ENCODE data around the gene CHMP6. TPM values are rescaled to one million over a fixed set of nuclear protein-coding genes. Genes with fewer than 3 reads are reported as not detected.

Gene CHMP6
- total RNA-seq, 1 donor from 2014 or later, result 31.1 TPM

DNA sequence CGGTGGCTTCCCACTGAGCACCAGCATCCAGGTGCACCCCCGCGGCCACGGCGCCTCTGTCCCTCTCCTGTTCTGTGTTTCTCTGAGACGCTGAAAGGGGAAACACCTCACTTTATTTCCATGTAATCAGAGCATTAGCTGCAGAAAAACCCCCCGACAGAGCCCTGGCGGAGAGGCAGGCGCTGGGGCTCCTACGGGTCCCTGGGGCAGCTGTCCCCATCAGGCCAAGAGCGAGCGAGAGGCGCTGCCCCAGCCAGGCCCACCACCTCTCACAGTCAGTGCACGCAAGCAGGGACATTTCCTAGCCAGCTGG lies 27.1 kb upstream of the CHMP6 start:
- Mint-ChIP-seq H3K27ac (ENCODE audit: unreplicated experiment) (no peak overlapping the region), H3K4me3 (ENCODE audit: unreplicated experiment) (no peak overlapping the region), H3K36me3 (ENCODE audit: unreplicated experiment) (peaks cover 11% of the 10 kb centered on the region), H3K4me1 (ENCODE audit: unreplicated experiment) (peaks cover 42% of the 10 kb centered on the region), H3K27me3 (ENCODE audit: unreplicated experiment) (no peaks in the 10 kb centered on the region), H3K9me3 (ENCODE audit: unreplicated experiment) (no peaks in the 10 kb centered on the region)
- DNase-seq (ENCODE audit: extremely low spot score, unreplicated experiment), result no peak
- TF ChIP-seq, protein P1, sequence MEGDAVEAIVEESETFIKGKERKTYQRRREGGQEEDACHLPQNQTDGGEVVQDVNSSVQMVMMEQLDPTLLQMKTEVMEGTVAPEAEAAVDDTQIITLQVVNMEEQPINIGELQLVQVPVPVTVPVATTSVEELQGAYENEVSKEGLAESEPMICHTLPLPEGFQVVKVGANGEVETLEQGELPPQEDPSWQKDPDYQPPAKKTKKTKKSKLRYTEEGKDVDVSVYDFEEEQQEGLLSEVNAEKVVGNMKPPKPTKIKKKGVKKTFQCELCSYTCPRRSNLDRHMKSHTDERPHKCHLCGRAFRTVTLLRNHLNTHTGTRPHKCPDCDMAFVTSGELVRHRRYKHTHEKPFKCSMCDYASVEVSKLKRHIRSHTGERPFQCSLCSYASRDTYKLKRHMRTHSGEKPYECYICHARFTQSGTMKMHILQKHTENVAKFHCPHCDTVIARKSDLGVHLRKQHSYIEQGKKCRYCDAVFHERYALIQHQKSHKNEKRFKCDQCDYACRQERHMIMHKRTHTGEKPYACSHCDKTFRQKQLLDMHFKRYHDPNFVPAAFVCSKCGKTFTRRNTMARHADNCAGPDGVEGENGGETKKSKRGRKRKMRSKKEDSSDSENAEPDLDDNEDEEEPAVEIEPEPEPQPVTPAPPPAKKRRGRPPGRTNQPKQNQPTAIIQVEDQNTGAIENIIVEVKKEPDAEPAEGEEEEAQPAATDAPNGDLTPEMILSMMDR (IDR thresholded peaks at IDR 0.05), result no peak

DNA sequence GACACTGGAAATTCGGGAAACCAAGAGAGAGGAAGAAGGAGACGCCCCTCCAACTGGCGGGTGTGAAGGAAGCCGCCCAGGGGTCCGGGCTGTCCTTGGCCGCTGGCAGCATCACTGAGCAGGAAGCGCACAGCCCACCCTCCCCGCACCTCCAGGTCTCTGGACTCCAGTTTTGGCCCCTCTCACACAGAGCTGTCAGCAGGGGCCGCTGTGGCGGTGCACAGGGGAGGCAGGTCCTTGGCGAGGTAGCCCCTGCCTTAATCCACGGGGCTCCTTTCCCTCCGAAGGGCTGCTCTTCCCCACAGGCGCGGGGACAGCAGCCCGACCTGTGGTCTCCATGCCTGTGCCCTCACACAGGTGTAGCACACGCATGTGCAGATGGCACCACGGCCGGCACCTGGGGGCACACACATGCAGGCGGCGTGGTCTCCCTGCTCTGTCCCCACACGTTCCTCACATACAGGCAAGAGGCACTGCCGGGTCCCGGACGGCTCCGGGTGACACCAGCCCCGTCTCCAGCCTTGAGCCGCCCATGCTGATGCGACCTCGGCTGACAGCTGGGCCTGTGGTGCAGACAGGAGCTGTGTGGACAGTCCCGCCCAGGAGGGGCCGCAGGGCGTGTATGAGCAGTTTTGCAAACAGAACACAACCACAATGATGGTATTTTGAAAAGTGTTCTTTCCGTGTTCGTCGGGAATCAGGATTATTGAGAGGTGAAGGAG lies 26.6 kb upstream of the CHMP6 start:
- no peaks in the 10 kb centered on the region for H3K27me3 Mint-ChIP-seq (ENCODE audit: unreplicated experiment)
- H3K4me3 Mint-ChIP-seq (ENCODE audit: unreplicated experiment), result no peak overlapping the region
- H3K27ac Mint-ChIP-seq (ENCODE audit: unreplicated experiment), result no peak overlapping the region
- peaks cover 11% of the 10 kb centered on the region for H3K36me3 Mint-ChIP-seq (ENCODE audit: unreplicated experiment)
- TF ChIP-seq, protein P1 (IDR thresholded peaks at IDR 0.05), result no peak
- H3K4me1 Mint-ChIP-seq (ENCODE audit: unreplicated experiment), result peaks cover 39% of the 10 kb centered on the region
- no peak for DNase-seq (ENCODE audit: extremely low spot score, unreplicated experiment)
- H3K9me3 Mint-ChIP-seq (ENCODE audit: unreplicated experiment), result no peaks in the 10 kb centered on the region

DNA sequence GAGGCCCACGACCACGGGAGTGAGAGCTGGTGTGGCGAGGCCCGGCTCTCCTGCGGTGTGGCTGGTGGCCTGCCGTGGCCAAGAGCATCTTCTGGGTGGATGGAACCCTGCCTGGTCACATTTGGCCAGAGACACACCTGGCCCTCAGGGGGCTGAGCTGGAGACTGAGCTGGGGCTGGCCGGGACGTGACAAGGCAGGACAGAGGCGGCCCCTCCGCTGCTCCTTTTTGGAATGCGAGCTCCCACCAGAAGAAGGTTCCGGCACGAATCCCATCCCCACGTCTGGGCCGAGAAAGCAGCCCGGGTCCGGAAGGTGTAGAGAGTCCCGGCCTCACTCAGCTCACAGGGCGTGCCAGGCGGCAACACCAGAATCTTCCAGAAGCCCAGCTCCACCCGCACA lies 26.0 kb upstream of the CHMP6 start:
- peaks cover 41% of the 10 kb centered on the region for H3K4me1 Mint-ChIP-seq (ENCODE audit: unreplicated experiment)
- H3K27ac Mint-ChIP-seq (ENCODE audit: unreplicated experiment), result no peak overlapping the region
- H3K27me3 Mint-ChIP-seq (ENCODE audit: unreplicated experiment), result no peaks in the 10 kb centered on the region
- no peak overlapping the region for H3K4me3 Mint-ChIP-seq (ENCODE audit: unreplicated experiment)
- DNase-seq (ENCODE audit: extremely low spot score, unreplicated experiment), result no peak
- peaks cover 11% of the 10 kb centered on the region for H3K36me3 Mint-ChIP-seq (ENCODE audit: unreplicated experiment)
- H3K9me3 Mint-ChIP-seq (ENCODE audit: unreplicated experiment), result no peaks in the 10 kb centered on the region
- TF ChIP-seq, protein P1 (IDR thresholded peaks at IDR 0.05), result no peak

DNA sequence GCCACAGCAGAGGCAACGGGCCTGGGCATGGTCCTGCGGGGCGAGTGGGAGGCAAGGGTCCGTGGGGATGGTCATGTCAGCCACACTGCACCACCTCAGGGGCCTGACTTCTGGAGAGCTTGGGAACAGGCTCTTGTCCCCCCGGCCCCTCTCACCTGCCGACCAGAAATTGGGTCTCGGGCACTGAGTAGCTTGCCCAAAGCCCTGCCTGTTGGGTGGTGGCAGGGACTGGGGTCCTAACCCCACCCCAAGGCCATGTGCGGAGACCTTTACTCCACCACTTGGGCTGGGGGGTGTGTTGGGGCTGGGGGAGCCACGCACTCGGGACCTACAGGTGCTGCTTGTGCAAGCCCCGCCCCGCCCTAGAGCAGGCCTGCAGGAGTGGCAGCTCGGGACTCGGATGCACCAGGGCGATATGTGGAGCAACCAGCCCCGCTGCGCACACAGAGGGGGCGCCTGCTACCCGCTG lies 24.2 kb upstream of the CHMP6 start:
- peaks cover 24% of the 10 kb centered on the region for H3K4me1 Mint-ChIP-seq (ENCODE audit: unreplicated experiment)
- H3K27ac Mint-ChIP-seq (ENCODE audit: unreplicated experiment), result no peak overlapping the region
- no peak for DNase-seq (ENCODE audit: extremely low spot score, unreplicated experiment)
- TF ChIP-seq, protein P1 (IDR thresholded peaks at IDR 0.05), result no peak
- H3K36me3 Mint-ChIP-seq (ENCODE audit: unreplicated experiment), result peaks cover 8% of the 10 kb centered on the region
- H3K27me3 Mint-ChIP-seq (ENCODE audit: unreplicated experiment), result no peaks in the 10 kb centered on the region
- no peaks in the 10 kb centered on the region for H3K9me3 Mint-ChIP-seq (ENCODE audit: unreplicated experiment)
- no peak overlapping the region for H3K4me3 Mint-ChIP-seq (ENCODE audit: unreplicated experiment)

DNA sequence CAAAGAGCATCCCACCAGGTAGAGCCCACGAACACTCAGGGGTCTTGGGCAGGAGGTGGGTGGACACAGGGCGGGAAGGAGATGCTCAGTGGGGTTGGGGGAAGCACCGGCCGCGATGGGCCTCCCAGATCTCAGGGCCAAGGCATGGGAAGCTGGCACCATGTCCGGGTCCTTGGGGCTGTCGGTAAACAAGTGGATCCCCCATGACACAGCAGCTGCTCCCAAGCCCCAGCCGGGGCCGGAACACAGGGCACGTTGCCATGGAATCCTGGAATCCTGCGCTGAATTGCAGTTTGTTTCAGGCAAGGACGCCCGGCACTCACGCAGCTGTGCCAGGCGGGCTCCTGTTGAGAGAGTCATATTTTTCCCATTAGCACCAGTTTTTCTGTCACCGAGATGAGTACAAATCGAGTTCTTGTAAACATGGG lies 23.0 kb upstream of the CHMP6 start:
- TF ChIP-seq, protein P1 (IDR thresholded peaks at IDR 0.05), result no peak
- Mint-ChIP-seq H3K36me3 (ENCODE audit: unreplicated experiment) (peaks cover 8% of the 10 kb centered on the region), H3K4me3 (ENCODE audit: unreplicated experiment) (no peak overlapping the region), H3K4me1 (ENCODE audit: unreplicated experiment) (peaks cover 23% of the 10 kb centered on the region), H3K27me3 (ENCODE audit: unreplicated experiment) (no peaks in the 10 kb centered on the region), H3K9me3 (ENCODE audit: unreplicated experiment) (no peaks in the 10 kb centered on the region), H3K27ac (ENCODE audit: unreplicated experiment) (peak overlapping the region; percentile 73)
- DNase-seq (ENCODE audit: extremely low spot score, unreplicated experiment), result no peak
